H1 (cell line): ENCODE data around the gene AGER. TPM values are rescaled to one million over a fixed set of nuclear protein-coding genes. Genes with fewer than 3 reads are reported as not detected.

Source experiments
- KDM4A ChIP-seq: IDR thresholded peaks from one replicate; pipeline ENCODE4 v1.7.1; 2012; ENCODE audit warnings: low read depth, mild to moderate bottlenecking, moderate library complexity, low read length, inconsistent platforms; ENCODE audit not compliant: severe bottlenecking
- SUZ12 ChIP-seq: fragments of 200-600 bp; sonication (generic); IDR thresholded peaks from 2 replicates; pipeline ENCODE4 v1.6.1; 2012; ENCODE audit warnings: mild to moderate bottlenecking, inconsistent platforms, low read length, moderate library complexity, mixed read lengths
- polyA plus RNA-seq, 7 experiments: library from polyadenylated mRNA; depleted of rRNA in 3 of 7; stranded (reverse) in 5 of 7; unstranded in 2 of 7; fragments of >200 nt in 5 of 7; fragments of 200-250 nt in 2 of 7; gene quantifications; 1 replicate in 5 of 7; 2 replicates in 1 of 7; 4 replicates in 1 of 7; pipeline versions ENCODE4 v1.2.1 to v1.2.3, GENCODE V29; 2011 to 2013; ENCODE audit warnings: missing spikeins in 2 of 7, mixed read lengths in 2 of 7
- total RNA-seq: library from RNA; stranded (reverse); fragmentation: NEBNext Ultra II Directional; extraction: Animal tissue kit (Norgen Biotek cat#: 25700); gene quantifications from 2 replicates; pipeline ENCODE4 v1.2.1, GENCODE V29; 2021

AGER gene
- total and polyA plus RNA-seq, 2 of the 8 experiments (the other 6 are each of a cell fraction or from before 2014, with no cell fraction given) = 3.8 to 10.9 TPM

DNA sequence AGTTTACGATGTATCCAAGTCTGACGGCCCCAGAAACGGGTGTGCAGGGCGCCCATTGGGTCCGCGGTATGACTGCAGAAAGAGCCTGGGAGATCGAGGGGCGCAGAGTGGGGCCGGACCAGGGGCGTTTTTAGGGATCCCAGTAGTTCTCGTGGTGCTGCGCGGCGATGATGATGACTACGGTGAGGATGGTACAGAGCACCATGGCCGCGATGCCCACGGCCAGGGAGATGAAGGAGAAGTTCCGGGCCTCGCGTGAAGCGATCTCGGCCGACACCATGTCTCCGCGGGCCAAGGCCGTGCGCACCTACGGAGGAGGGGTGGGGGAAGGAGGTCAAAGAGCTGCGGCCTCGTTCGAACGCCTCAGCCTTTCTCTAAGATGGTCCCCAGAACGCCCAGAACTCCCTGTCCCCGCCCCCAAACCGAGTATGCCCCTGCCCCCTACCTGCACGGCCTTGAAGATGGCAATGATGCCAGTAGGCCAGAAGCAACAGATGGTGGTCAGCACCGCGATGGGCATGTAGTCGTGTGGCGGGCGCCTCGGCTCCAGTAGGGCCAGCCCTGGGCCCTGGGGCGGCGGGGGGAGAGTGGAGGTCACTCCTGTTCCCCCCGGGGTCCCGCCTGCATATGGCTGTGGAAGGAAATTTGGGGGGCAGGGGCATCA, 34.8 kb downstream of the AGER start (continued):
- TF ChIP-seq KDM4A (peak; percentile 31), SUZ12 (no peak)
